Gastrocnemius medialis (tissue), 4 donors: ENCODE measurements around the gene ENTR1. TPM values are rescaled to one million over a fixed set of nuclear protein-coding genes. Genes with fewer than 3 reads are reported as not detected.

Experiments
- ATAC-seq, 2 donors: fragments of 150-250 bp; one replicate each; pipeline ENCODE4 v1.9.1; 2016
- DNase-seq, 2 donors: peaks; one replicate each; pipeline ENCODE4 v3.0.0-alpha.2; 2019
- H3K27ac ChIP-seq, 4 donors: fragments of 200-600 bp; sonication (generic); 1 replicate in 1 of 4; 2 replicates in 3 of 4; pipeline ENCODE4 v1.5.1; 2016 to 2018; ENCODE audit warnings: mild to moderate bottlenecking in 2 of 4, moderate library complexity in 1 of 4
- H3K27me3 ChIP-seq, 3 donors: fragments of 200-600 bp; sonication (generic) in 2 of 3; 1 replicate in 1 of 3; 2 replicates in 2 of 3; pipeline versions ENCODE4 v1.5.1 to v1.6.0; 2016 to 2019; ENCODE audit warnings: mild to moderate bottlenecking in 1 of 3, moderate library complexity in 1 of 3
- H3K36me3 ChIP-seq, 2 donors: fragments of 200-600 bp; sonication (generic) in 1 of 2; one replicate each; pipeline ENCODE4 v1.5.1; 2017 to 2018
- H3K4me1 ChIP-seq, 2 donors: fragments of 200-600 bp; sonication (generic) in 1 of 2; one replicate each; pipeline ENCODE4 v1.5.1; 2016 to 2017; ENCODE audit warnings: mild to moderate bottlenecking in 2 of 2
- H3K4me3 ChIP-seq, 4 donors: fragments of 200-600 bp; sonication (generic) in 3 of 4; 1 replicate in 1 of 4; 2 replicates in 3 of 4; pipeline ENCODE4 v1.5.1; 2016 to 2019; ENCODE audit warnings: mild to moderate bottlenecking in 2 of 4
- H3K9me3 ChIP-seq, 3 donors: fragments of 200-600 bp; sonication (generic) in 2 of 3; 1 replicate in 1 of 3; 2 replicates in 2 of 3; pipeline ENCODE4 v1.5.1; 2016 to 2019
- CTCF ChIP-seq, 5 experiments: fragments of 450-650 bp in 3 of 5; fragments of 200-600 bp in 2 of 5; sonication (generic) in 2 of 5; IDR thresholded peaks in 4 of 5; conservative IDR thresholded peaks in 1 of 5; 1 replicate in 4 of 5; 2 replicates in 1 of 5; pipeline ENCODE4 v1.5.1; 2016 to 2019; ENCODE audit warnings: antibody characterized with exemption in 5 of 5, mild to moderate bottlenecking in 3 of 5, moderate library complexity in 3 of 5
- POLR2A ChIP-seq, 2 donors: fragments of 450-650 bp; IDR thresholded peaks; one replicate each; pipeline ENCODE4 v1.6.1; 2017; ENCODE audit warnings: antibody characterized with exemption in 2 of 2, mild to moderate bottlenecking in 2 of 2, moderate library complexity in 2 of 2
- in situ Hi-C, 4 donors: fragments of 200-750 bp; cut with MboI; loops; one replicate each; pipeline versions ENCODE4 v1.15.0 to v1.8.0; 2017; ENCODE audit warnings: low sequenced_read_pairs in 4 of 4
- intact Hi-C: fragments of 100-400 bp; cut with DNase I; formaldehyde crosslinking; loops from one replicate; pipeline ENCODE4 v1.15.1; 2023; ENCODE audit warnings: low total_unique reads
- total RNA-seq, 4 donors: library from RNA; depleted of rRNA; stranded (reverse); fragments of >200 nt; gene quantifications; one replicate each; pipeline versions ENCODE4 v1.1.0 to v1.2.3, GENCODE V29; 2016

The ENTR1 gene
- total RNA-seq, 4 donors from 2014 or later, result 23.2 to 43.5 (median 36.5) TPM

- Histone ChIP-seq H3K36me3 (no peaks in the 10 kb centered on the region), H3K27me3 (no peaks in the 10 kb centered on the region), H3K4me3 (peak within 1 kb of the TSS; percentile 68 to 86 (median 78)), H3K9me3 (no peaks in the 10 kb centered on the region), H3K4me1 (peaks cover 7 to 9% of the 10 kb centered on the region in 2 donors), H3K27ac (peak within 1 kb of the TSS; percentile 81 to 96 (median 94))
- intact Hi-C loops (loop anchor here (1.0 to 5.0 kb wide), 5 partner anchors 24 to 456 kb away; partner anchors contain the start of genes CAMSAP1, NOTCH1, QSOX2 and SNAPC4), in situ Hi-C loops (no loop called here)
- ATAC-seq (peak; percentile 95 to 97), DNase-seq (peak; percentile 96)
- peak; percentile 88 to 100 (median 99) for TF ChIP-seq CTCF (IDR thresholded peaks at IDR 0.05 in 4 of 5, conservative IDR thresholded peaks at IDR 0.05 in 1 of 5)
- peak; percentile 84 to 93 for TF ChIP-seq POLR2A (IDR thresholded peaks at IDR 0.05)
These were observed 47.1 kb downstream of the ENTR1 start, which contains the start of gene DNLZ for GRCh38 chr9:136363106-136363948. TSS of gene DNLZ (minus strand) at chr9:136363744. CDS start at chr9:136363714, 30 bp downstream.

DNA sequence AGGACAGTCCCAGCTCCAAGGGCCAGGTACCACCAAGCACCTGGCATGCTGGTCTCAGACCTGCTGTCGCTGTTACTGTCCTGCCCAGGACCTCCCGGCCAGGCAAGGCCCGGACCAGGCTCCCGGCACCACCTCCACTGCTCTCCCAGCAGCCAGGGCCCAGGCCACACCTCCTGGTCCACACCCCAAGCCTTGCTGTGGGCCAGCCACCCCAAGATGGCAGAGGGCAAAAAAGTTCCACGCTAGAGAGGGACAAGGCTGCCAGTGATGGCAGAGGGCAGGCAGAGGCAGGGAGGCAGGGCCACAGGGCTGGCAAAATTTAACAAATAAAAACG is 48.0 kb downstream of the ENTR1 start:
- Histone ChIP-seq H3K4me3 (no peak overlapping the region), H3K27me3 (no peaks in the 10 kb centered on the region), H3K9me3 (no peaks in the 10 kb centered on the region), H3K36me3 (no peaks in the 10 kb centered on the region), H3K4me1 (peaks cover 7 to 9% of the 10 kb centered on the region in 2 donors), H3K27ac (peak overlapping the region; percentile 81 to 96 (median 94))
- DNase-seq (no peak), ATAC-seq (no peak)
- no peak for TF ChIP-seq POLR2A (IDR thresholded peaks at IDR 0.05)
- TF ChIP-seq CTCF (IDR thresholded peaks at IDR 0.05 in 4 of 5, conservative IDR thresholded peaks at IDR 0.05 in 1 of 5), result no peak
- in situ Hi-C loops (no loop called here), intact Hi-C loops (loop anchor here (2.0 to 5.0 kb wide), 2 partner anchors 184 to 455 kb away; partner anchors contain the start of genes CAMSAP1 and NOTCH1)

GRCh38 chr9:136361754-136362449 is 48.5 kb downstream of the ENTR1 start:
- H3K9me3 ChIP-seq, result no peaks in the 10 kb centered on the region
- peaks cover 7 to 9% of the 10 kb centered on the region in 2 donors for H3K4me1 ChIP-seq
- TF ChIP-seq CTCF (IDR thresholded peaks at IDR 0.05 in 4 of 5, conservative IDR thresholded peaks at IDR 0.05 in 1 of 5), result no peak
- no peak overlapping the region for H3K27ac ChIP-seq
- intact Hi-C loops (loop anchor here (2.0 to 5.0 kb wide), 2 partner anchors 185 to 455 kb away; partner anchors contain the start of genes CAMSAP1 and NOTCH1), in situ Hi-C loops (no loop called here)
- DNase-seq, result no peak
- no peaks in the 10 kb centered on the region for H3K36me3 ChIP-seq
- no peak for ATAC-seq
- H3K27me3 ChIP-seq, result no peaks in the 10 kb centered on the region
- H3K4me3 ChIP-seq, result no peak overlapping the region

DNA sequence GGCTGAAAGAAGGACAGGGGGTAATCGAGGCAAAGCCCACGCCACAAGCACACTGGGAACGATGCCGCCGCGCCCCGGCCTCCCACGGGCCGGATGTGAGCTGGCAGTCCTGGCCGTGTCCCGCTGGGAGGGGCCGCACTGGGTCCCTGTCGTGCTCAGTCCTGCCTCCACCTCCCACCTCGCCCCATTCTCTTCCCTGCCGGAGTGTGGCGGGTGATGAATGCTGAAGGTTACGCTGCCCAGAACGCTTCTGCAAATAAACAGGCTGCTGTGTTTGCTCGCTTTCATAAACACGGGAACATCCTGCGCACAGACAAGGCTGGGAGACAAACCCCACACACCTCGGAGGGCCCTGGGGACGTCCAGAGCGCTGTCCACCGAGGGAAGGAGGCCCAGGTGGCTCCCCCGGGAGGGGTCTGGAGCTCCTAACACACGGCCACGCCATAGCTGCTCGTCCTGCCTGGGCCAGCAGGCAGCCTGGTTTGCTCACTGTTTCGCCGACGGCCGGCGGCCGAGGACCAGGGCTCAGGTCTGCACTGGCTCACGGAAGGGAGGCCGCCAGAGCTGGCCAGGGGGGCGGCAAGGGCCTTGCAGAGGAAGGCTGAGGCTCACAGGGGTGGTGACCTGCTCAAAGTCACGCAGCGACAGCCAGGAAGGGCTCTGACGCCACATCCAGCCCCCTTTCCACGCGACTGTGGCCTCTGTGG is 49.2 kb downstream of the ENTR1 start:
- DNase-seq (no peak), ATAC-seq (no peak)
- Histone ChIP-seq H3K27me3 (no peaks in the 10 kb centered on the region), H3K36me3 (no peaks in the 10 kb centered on the region), H3K9me3 (no peaks in the 10 kb centered on the region), H3K4me1 (peaks cover 7 to 9% of the 10 kb centered on the region in 2 donors), H3K27ac (no peak overlapping the region), H3K4me3 (no peak overlapping the region)
- in situ Hi-C loops, result no loop called here
- intact Hi-C loops, result loop anchor here (5.0 kb wide), 1 partner anchor 454 kb away; the partner anchor contains the start of gene CAMSAP1
- no peak for TF ChIP-seq POLR2A (IDR thresholded peaks at IDR 0.05)
- TF ChIP-seq CTCF (IDR thresholded peaks at IDR 0.05 in 4 of 5, conservative IDR thresholded peaks at IDR 0.05 in 1 of 5), result no peak
